Activated T-helper 2 cell treated with anti-CD3 and anti-CD28 coated beads, Interferon-gamma antibody, Interleukin-2, Interleukin-4, amounts not matched to agents 10 μg/mL and 5 μg/mL and 100 μg/mL, durations not matched to agents 14 hours and 24 hours and 36 hours (primary cell): ENCODE measurements around the gene MRTO4. TPM values are rescaled to one million over a fixed set of nuclear protein-coding genes. Genes with fewer than 3 reads are reported as not detected.
"Not testable (repeated sequence)": the region's sequence is repeated elsewhere in the genome, so short reads cannot be mapped to it uniquely, and the experiment has no call there.

Experiments used
- DNase-seq: peaks from one replicate; pipeline ENCODE4 v3.0.0; 2021; ENCODE audit warnings: low spot score
- H3K27ac Mint-ChIP-seq: one replicate; pipeline ENCODE4 v1.8.0; 2021; ENCODE audit warnings: mixed read lengths
- H3K27me3 Mint-ChIP-seq: one replicate; pipeline ENCODE4 v1.8.0; 2021; ENCODE audit warnings: low read depth, mixed read lengths
- H3K36me3 Mint-ChIP-seq: one replicate; pipeline ENCODE4 v1.8.0; 2021; ENCODE audit warnings: low read depth, mixed read lengths
- H3K4me1 Mint-ChIP-seq: one replicate; pipeline ENCODE4 v1.8.0; 2021; ENCODE audit warnings: low read depth, mixed read lengths
- H3K4me3 Mint-ChIP-seq: one replicate; pipeline ENCODE4 v1.8.0; 2021; ENCODE audit warnings: low read depth, mild to moderate bottlenecking, moderate library complexity, mixed read lengths
- H3K9me3 Mint-ChIP-seq: one replicate; pipeline ENCODE4 v1.8.0; 2021; ENCODE audit warnings: mixed read lengths
- intact Hi-C: fragments of 100-400 bp; cut with micrococcal nuclease; formaldehyde crosslinking; loops from one replicate; pipeline ENCODE4 v1.15.1; 2023
- total RNA-seq: library from RNA; stranded (reverse); gene quantifications from 2 replicates; pipeline ENCODE4 v1.2.3, GENCODE V29; 2022

The MRTO4 gene
- total RNA-seq, 1 donor from 2014 or later: 113 TPM

GRCh38 chr1:19232524-19232846, 19.1 kb upstream of the MRTO4 start:
- no peak for DNase-seq
- Mint-ChIP-seq H3K27me3 (no peaks in the 10 kb centered on the region), H3K36me3 (peaks cover 56% of the 10 kb centered on the region), H3K27ac (no peak overlapping the region), H3K9me3 (no peaks in the 10 kb centered on the region), H3K4me1 (no peaks in the 10 kb centered on the region), H3K4me3 (no peak overlapping the region)
- intact Hi-C loops: no loop called here

- Mint-ChIP-seq H3K4me1 (no peaks in the 10 kb centered on the region), H3K9me3 (no peaks in the 10 kb centered on the region), H3K27ac (no peak overlapping the region), H3K36me3 (peaks cover 60% of the 10 kb centered on the region), H3K27me3 (no peaks in the 10 kb centered on the region), H3K4me3 (no peak overlapping the region)
- intact Hi-C loops: no loop called here
- DNase-seq: no peak
Observed at GRCh38 chr1:19234224-19234623, 17.4 kb upstream of the MRTO4 start.

- H3K4me3 Mint-ChIP-seq: no peak overlapping the region
- no peaks in the 10 kb centered on the region for H3K4me1 Mint-ChIP-seq
- intact Hi-C loops: loop anchor here (2.0 to 10.0 kb wide), 3 partner anchors 63 to 333 kb away; no protein-coding TSS in a partner anchor
- H3K9me3 Mint-ChIP-seq: no peaks in the 10 kb centered on the region
- H3K27ac Mint-ChIP-seq: no peak overlapping the region
- H3K36me3 Mint-ChIP-seq: peaks cover 75% of the 10 kb centered on the region
- no peaks in the 10 kb centered on the region for H3K27me3 Mint-ChIP-seq
- DNase-seq: no peak
Observed at GRCh38 chr1:19239876-19240275, 11.7 kb upstream of the MRTO4 start.

- Mint-ChIP-seq H3K27me3 (no peaks in the 10 kb centered on the region), H3K36me3 (peaks cover 74% of the 10 kb centered on the region), H3K4me1 (no peaks in the 10 kb centered on the region), H3K27ac (no peak overlapping the region), H3K4me3 (no peak overlapping the region), H3K9me3 (no peaks in the 10 kb centered on the region)
- intact Hi-C loops: loop anchor here (2.0 to 10.0 kb wide), 3 partner anchors 64 to 334 kb away; no protein-coding TSS in a partner anchor
- peak; percentile 52 for DNase-seq
Observed at GRCh38 chr1:19240673-19241538, 10.7 kb upstream of the MRTO4 start.

- Mint-ChIP-seq H3K27me3 (no peaks in the 10 kb centered on the region), H3K27ac (peak overlapping the region; percentile 94), H3K4me1 (peaks cover 20% of the 10 kb centered on the region), H3K9me3 (no peaks in the 10 kb centered on the region), H3K4me3 (peak overlapping the region; percentile 93), H3K36me3 (peaks cover 33% of the 10 kb centered on the region)
- no peak for DNase-seq
- intact Hi-C loops: loop anchor here (1.0 to 5.0 kb wide), 4 partner anchors 40 to 402 kb away; partner anchors contain the start of genes AKR7A2, IFFO2, SLC66A1 and UBR4
Observed at GRCh38 chr1:19250629-19251304, 838 bp upstream of the MRTO4 start.

GRCh38 chr1:19254416-19254815, 2.8 kb downstream of the MRTO4 start:
- Mint-ChIP-seq H3K27me3 (no peaks in the 10 kb centered on the region), H3K27ac (no peak overlapping the region), H3K9me3 (no peaks in the 10 kb centered on the region), H3K4me3 (no peak overlapping the region), H3K36me3 (peaks cover 68% of the 10 kb centered on the region), H3K4me1 (peaks cover 34% of the 10 kb centered on the region)
- intact Hi-C loops: loop anchor here (5.0 kb wide), 2 partner anchors 297 to 398 kb away; partner anchors contain the start of gene IFFO2
- no peak for DNase-seq

GRCh38 chr1:19255288-19255687, 3.7 kb downstream of the MRTO4 start:
- Mint-ChIP-seq H3K9me3 (no peaks in the 10 kb centered on the region), H3K4me1 (peaks cover 32% of the 10 kb centered on the region), H3K27me3 (no peaks in the 10 kb centered on the region), H3K27ac (peak overlapping the region; percentile 63), H3K36me3 (peaks cover 77% of the 10 kb centered on the region), H3K4me3 (no peak overlapping the region)
- intact Hi-C loops: no loop called here
- DNase-seq: no peak

- peak overlapping the region; percentile 88 for H3K27ac Mint-ChIP-seq
- H3K4me1 Mint-ChIP-seq: peaks cover 27% of the 10 kb centered on the region
- DNase-seq, H3K9me3 Mint-ChIP-seq, H3K4me3 Mint-ChIP-seq, H3K27me3 Mint-ChIP-seq, intact Hi-C loops: not testable (repeated sequence)
- H3K36me3 Mint-ChIP-seq: peaks cover 79% of the 10 kb centered on the region
Observed at GRCh38 chr1:19256301-19256700, 4.7 kb downstream of the MRTO4 start.

GRCh38 chr1:19257178-19257914, 5.7 kb downstream of the MRTO4 start:
- DNase-seq: no peak
- Mint-ChIP-seq H3K27me3 (no peaks in the 10 kb centered on the region), H3K36me3 (peaks cover 71% of the 10 kb centered on the region), H3K4me3 (no peak overlapping the region), H3K4me1 (peaks cover 27% of the 10 kb centered on the region), H3K27ac (peak overlapping the region; percentile 88), H3K9me3 (no peaks in the 10 kb centered on the region)
- intact Hi-C loops: no loop called here

GRCh38 chr1:19258353-19258752, 6.7 kb downstream of the MRTO4 start:
- intact Hi-C loops: no loop called here
- Mint-ChIP-seq H3K4me1 (peaks cover 20% of the 10 kb centered on the region), H3K27ac (peak overlapping the region; percentile 88), H3K4me3 (no peak overlapping the region), H3K36me3 (peaks cover 64% of the 10 kb centered on the region), H3K27me3 (no peaks in the 10 kb centered on the region), H3K9me3 (no peaks in the 10 kb centered on the region)
- no peak for DNase-seq

GRCh38 chr1:19260211-19261138, 8.9 kb downstream of the MRTO4 start:
- Mint-ChIP-seq H3K4me3 (no peak overlapping the region), H3K4me1 (peaks cover 14% of the 10 kb centered on the region), H3K27ac (no peak overlapping the region), H3K9me3 (no peaks in the 10 kb centered on the region), H3K27me3 (no peaks in the 10 kb centered on the region), H3K36me3 (peaks cover 51% of the 10 kb centered on the region)
- no peak for DNase-seq
- intact Hi-C loops: no loop called here

- Mint-ChIP-seq H3K36me3 (peaks cover 37% of the 10 kb centered on the region), H3K27me3 (no peaks in the 10 kb centered on the region), H3K4me3 (no peak overlapping the region), H3K4me1 (peaks cover 5% of the 10 kb centered on the region), H3K27ac (no peak overlapping the region), H3K9me3 (no peaks in the 10 kb centered on the region)
- intact Hi-C loops: no loop called here
- DNase-seq: no peak
Observed at GRCh38 chr1:19262047-19262446, 10.4 kb downstream of the MRTO4 start.
